Astrocyte of the hippocampus (primary cell): ENCODE data around the gene POGLUT3.
A peak's percentile ranks its signal among the peaks of the same experiment; 100 is the strongest.

Source experiments
- DNase-seq: peaks from one replicate; pipeline ENCODE4 v3.0.0; 2011; ENCODE audit warnings: low read depth, low spot score

Gene POGLUT3

DNA sequence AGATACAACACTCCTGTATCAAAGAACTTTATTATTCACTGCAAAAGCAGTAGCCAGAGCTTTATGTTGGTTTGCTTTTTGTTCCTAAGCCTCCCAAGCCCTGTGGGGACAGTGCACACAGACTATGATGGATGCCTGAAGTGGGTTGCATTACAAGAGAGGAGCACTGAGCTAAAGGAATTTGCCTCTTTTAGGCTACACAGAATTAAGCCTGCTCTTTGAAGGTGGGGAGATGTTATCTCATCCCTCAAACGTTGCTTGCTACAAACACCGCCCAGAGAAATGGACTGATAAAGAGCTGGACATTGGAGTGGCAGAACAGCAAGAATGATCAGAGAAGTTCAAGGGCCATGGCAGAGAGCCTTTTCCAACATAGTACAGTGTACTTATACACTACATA is 2.5 kb upstream of the POGLUT3 start:
- no peak for DNase-seq

DNA sequence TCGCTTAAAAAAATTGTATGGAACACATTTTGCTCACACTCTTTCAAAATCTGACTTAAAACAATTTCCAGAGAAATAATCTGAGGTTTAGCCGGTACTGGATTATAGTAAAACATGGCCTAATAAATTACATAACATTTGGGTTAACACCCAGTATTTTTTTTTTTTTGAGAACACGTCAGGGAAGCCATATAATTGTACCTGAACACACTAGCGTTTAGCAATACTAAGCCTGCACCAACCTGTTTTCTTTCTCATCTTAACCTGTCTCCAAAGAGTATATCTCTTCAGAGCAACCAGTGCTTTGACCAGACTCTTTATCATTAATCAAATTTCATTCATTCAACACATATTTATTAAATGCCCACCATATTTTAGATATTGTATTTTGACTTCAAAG is 2.0 kb upstream of the POGLUT3 start:
- DNase-seq = no peak

DNA sequence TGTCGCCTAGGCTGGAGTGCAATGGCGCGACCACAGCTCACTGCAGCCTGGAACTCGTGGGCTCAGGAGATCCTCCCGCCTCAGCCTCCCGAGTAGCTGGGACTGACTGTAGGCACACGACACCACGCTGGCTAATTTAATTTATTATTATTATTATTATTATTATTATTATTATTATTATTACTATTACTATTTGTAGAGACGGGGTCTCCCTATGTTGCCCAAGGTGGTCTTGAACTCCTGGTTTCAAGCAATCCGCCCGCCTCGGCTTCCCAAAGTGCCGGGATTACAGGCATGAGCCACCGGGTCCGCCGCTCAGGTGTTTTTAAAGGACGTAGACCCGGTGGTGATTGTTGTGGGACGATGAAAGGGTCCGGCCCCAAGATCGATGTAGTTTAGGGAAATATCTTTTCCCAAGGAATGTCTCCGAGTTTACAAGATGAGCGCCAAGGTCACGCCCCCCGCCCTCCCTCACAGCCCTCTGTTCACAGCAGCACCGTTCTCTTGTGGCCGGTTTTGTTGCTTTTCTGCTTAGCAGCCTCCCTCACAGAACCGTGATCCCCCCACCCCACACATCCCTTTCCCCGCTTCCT is 728 bp upstream of the POGLUT3 start:
- DNase-seq = no peak

DNA sequence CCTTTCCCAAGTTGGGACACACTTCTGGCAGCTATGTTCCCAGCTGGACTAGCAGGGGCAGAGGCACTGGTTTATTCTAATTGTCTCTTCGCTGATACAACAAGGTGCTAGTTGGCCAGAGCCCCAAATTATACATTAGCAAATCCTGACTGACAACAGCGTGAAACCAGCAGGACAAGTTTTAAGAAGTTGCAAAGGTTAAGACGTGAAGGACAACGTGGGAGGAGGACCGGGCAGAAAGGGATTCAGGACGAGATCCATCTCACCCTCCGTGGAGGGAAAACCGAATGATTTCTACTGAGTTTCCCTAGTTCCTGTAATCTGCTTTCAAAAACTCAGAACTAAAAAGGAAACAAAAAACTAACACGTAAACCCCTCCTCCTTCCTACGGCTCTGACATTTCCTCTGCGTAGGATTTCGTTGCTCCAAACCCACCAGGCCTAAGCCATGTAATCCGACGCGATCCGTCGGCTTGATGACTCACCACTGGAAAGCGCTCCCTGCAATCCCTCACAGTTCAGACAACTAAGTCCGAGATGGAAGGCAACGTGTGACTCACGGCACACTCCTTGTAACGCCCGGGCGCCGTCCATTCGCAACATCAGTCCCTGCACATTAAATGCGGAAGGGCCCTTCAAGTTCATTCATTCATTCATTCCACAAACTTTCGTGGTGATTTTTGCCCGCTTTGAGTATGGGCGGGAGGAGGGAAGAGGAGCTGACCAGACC is 703 bp downstream of the POGLUT3 start:
- DNase-seq = peak; percentile 98

DNA sequence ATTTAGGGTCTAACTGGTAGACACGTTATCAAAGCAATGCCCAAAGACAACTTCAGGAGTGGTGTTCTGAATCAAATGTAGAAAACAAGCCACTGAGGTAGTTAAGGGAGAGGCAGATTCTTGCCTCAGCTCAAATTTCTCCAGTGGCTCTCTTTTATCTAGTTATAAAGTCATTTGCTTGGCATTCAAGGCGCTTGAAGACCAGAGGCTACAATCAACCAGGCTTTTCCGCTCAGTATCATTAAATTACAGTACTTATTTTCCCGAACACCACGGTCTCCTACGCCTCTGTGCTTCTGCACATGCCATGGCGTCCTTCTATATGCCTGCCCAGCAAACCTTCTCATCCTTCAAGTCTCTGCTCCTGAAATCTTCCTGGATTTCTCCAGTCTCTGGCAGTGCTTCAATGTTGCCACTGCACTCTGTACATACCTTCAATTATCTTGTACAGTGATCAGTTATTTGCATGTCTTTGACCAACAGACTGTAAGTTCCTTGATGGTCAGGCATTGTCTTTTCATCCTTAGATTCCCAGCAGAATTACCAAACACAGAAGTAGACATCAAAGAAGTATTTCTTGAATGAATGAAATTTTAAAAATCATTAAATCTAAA is 1.4 kb downstream of the POGLUT3 start:
- DNase-seq = peak; percentile 31

DNA sequence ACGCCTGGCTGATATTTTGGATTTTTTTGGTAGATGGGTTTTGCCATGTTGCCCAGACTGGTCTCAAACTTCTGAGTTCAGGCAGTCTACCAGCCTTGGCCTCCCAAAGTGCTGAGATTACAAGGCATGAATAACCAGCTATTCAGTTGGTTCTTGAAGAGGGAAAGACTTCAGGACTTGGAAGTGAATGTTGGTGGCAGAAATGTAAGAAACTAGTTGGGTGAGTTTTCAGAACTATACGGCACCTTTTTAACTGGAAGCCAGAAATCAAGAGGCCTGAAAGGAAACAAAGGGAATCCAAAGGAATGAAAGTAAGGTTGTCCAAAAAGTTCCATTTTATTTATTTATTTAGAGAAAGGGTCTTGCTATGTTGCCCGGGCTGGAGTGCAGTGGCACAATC is 2.9 kb downstream of the POGLUT3 start:
- DNase-seq = no peak

DNA sequence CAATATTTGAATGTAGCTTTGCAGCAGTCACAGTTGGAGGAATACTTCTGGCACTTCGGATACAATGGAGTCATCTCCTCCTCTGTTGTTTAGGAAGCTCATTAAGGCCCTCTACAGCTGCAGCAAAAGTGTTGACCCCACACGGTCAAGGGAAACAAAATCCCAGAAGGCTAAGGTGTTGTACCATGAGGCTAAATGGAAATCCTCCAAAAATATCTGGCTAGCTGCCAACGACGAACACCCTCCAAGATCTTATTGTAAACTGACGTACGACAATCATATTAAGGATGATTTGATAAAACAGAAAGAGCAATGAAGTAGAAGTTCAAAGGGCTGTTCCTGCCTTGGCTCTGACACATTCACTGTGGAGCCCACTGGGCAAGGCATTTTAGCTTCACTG is 4.0 kb downstream of the POGLUT3 start:
- DNase-seq = no peak

DNA sequence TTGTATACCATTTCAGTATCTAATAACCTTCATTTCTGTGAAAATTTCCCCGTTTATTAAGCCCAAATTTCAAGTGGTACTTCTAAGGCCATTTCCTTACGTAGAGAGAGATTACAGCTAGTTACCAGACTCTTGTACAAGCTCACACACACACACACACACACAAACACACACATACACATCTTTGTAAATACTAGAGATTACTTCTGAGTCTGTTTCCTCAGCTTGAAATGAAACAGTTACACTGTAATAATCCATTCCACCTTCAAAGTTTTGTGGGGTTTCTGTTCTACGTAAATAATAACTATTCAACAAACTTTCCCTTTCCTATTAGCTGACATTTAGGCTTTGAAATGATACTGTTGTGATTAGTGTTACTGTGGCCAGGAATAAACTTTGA is 6.2 kb downstream of the POGLUT3 start:
- DNase-seq = no peak

DNA sequence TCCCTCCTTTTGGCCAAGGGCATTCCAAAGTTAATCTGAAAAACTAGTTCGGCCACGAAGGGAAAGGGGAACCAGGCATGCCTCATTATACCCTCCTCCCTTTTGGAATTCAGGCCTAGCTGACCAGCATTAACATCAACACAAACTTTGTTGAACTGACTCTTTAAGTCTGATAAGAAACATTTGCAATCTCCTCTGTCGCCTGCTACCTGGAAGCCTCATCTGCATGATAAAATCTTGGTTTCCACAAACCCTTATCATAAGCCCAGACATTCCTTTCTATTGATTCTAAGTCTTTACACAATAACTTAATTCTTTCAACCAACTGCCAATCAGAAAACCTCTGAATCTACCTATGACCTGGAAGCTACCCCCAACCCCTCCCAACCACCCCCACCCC is 11.4 kb downstream of the POGLUT3 start:
- no peak for DNase-seq

DNA sequence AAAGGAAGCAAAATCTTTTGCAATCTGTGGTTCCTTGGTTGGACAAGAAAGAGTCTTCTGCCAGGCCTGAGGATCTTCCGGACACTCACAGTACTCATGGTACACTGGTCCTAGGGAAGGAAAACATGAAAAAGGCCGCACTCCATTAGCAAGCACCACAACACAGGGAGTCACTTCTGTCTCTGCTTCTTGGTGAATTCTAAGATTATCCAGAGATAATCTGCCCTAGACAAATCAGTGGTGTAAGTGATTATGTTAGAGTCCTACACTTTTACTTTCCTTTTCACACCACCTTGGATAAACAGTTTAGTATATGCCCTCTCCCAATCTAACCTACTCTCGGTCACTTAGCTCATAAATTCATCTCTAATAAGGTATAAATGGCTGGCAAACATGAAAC is 11.9 kb downstream of the POGLUT3 start:
- no peak for DNase-seq

DNA sequence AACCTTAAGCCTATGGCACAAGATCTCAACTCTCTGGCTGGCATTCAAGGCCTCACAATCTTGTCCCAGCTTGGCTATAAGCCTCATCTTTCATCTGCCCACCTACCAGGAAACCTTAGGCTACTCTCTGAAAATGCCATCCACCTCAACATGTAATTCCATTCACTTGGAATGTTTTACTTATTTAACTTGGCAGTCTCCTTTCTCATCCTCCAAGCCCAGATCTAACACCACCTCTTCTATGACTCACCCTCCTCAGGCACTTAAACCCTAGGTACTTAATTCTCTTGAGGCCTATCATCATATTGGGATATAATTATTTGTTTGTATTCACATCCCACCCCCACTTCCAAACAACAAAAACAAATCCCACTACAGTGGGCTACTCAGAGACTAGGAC is 15.0 kb downstream of the POGLUT3 start:
- DNase-seq = peak; percentile 62

DNA sequence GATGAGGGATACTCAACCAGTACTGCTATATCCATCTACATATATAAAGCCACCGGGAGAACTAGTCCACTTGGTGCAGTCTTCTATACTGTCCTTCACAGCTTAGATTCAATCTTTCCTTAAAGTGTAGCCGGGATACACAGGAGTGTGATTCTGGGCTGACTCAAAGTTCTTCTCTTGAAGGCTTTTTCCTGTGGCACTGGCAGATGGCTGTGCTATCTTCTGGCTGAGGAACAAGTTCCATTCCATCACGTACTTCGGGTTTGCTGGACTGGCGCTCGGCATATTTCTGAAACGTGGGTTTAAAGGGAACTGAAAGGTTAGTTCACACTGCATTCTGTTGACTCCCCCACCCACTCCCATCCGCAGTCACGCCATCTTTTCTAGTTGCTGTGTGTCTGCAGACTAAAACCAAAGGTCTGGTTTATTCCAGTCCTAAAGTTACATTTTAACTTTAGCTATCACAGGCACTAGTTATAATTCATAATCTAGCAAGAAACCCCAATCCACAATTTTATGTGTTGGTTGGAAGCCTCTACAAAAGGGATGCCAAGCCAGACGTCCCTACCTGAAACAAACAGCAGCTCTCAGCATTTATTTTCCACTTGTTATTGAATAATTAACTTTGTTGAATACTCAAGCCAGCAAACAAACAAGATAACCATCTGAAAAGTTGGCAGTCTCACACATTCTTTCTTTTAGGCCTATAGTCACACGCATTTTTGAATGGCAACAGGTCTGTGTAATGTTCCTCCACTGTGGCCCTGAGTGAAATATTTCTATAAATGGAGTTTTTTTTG is 23.3 kb downstream of the POGLUT3 start:
- DNase-seq = no peak

DNA sequence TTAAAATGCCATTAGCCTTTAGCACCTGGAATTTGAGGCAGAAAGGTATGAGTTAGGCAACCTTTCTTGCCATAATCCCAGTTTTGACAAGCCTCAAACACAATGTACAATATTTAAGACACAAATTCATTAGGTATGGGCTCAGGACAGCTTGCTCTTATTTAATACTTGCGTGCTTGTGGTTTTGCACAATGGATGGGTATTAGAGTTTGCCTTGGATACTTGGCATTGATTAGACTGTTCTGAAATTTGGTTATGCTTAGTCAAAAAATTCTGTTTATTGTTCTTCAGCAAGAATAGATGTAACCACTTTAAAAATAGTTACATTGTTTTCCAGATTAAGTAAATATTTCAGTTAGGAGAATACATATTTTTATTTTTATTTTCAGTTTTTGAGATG is 25.5 kb downstream of the POGLUT3 start:
- no peak for DNase-seq

DNA sequence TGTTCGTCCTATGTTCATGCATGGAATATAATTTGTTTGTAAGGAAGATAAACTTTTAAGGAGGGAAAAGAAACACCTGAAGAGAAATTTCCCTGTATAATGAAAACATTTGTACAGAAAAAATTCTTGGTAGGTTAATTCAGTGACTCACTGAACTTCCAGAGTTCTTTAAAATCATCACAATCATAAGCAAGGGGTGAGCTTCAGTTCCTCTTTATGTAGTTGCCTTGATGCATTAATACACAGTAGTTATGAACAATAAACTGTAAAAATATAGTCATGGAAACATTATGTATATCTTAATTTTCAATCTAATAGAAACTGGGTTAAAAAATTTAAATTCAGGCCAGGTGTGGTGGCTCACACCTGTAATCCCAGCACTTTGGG is 29.7 kb downstream of the POGLUT3 start:
- no peak for DNase-seq

DNA sequence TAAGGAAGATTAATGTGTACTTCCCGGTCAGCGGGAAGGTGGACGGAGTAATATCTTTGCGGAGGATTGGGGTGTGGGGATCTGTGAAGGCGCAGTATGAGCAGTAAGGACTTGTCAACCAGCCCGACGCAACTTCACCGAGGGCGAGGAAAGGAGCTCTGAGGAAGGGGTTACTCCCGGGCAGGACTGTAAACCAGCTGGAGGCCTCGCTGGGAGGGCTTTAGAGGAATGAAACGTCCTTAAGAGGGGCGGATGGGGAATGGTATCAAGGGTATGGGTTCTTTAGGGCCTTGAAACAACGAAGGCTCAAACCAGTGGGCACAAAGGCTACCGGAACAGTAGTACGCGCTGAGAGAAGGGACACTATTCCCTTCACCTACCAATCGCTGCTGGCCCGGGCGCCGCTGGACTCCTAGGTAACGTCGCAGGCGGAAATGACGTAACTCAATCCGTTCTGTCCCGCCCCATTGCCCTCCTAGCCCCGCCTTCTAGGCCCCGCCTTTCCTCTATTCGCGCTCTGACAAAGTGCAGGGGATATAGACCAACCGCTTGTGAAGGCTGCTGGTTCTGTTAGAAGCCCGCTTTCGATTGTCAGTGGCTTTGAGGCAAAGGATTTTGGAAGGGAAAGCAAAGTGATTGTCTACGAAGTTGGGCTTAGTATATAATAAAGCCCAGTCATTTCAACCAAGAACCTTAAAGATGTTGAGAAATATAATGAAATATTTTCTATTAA is 30.9 kb downstream of the POGLUT3 start, which contains the start of gene C11orf65:
Gene C11orf65, minus strand, starts transcription at position 439 of the 733 bp plus-strand sequence. CDS start 5,970 bp downstream, outside the sequence.
- DNase-seq = peak; percentile 99

DNA sequence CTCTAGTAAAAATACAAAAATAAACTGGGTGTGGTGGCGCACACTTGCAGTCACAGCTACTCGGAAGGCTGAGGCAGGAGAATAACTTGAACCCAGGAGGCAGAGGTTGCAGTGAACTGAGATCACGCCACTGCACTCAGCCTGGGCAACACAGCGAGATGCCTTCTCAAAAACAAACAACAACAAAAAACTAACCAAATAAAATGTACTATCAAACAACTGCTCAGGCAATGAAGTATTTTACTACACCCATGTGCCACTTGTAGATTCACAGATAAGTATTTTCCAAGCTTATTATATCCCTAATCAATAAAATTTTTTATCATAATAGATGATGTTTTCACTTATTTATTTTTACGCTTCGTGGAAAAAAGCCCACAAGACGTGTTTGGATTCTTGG is 31.8 kb downstream of the POGLUT3 start:
- no peak for DNase-seq

DNA sequence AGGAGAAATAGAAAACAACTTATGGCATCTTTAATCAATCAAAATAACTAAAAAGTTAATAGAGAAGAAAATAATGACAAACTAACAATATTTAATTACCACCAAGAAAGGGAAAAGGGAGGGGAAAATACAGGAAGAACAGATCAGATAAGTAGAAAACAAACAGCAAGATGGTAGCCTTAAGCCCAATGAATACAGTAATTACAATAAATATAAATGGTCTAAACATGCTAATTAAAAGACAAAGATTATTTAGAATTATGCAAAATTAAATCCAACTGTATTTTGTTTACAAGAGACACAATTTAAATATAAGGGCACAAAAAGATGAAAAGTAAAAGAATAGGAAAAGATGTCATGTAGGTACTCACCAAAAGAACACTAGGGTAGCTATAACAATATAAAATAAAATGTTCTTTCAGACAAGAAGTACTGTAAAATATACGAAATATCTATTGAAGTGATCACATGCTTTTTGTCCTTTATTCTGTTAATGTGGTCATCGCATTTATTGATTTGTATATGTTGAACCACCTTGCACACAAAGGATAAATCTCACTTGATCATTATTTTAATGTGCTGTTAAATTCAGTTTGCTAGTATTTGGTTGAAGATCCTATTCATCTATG is 44.9 kb downstream of the POGLUT3 start:
- DNase-seq = no peak
